NB4 (cell line): ENCODE measurements around the gene CACNA2D2.

Experiments used
- DNase-seq: peaks from one replicate; pipeline ENCODE4 v3.0.0; 2010; ENCODE audit warnings: low read depth
- H3K4me3 ChIP-seq: one replicate; pipeline ENCODE4 v1.5.1; 2011; ENCODE audit warnings: mild to moderate bottlenecking, low read depth, low read length, moderate library complexity
- CTCF ChIP-seq: IDR thresholded peaks from one replicate; pipeline ENCODE4 v1.5.1; 2012; ENCODE audit warnings: low read depth, low read length
- MAX ChIP-seq: IDR thresholded peaks from 2 replicates; pipeline ENCODE4 v1.6.1; 2011; ENCODE audit warnings: low read depth, low read length
- MYC ChIP-seq: IDR thresholded peaks from 2 replicates; pipeline ENCODE4 v1.6.1; 2011; ENCODE audit warnings: low read depth, low read length
- POLR2A ChIP-seq: IDR thresholded peaks from 2 replicates; pipeline ENCODE4 v1.6.1; 2011; ENCODE audit warnings: mild to moderate bottlenecking; ENCODE audit not compliant: insufficient read length; ENCODE audit errors: extremely low read depth

CACNA2D2 gene

GRCh38 chr3:50521572-50521971, 18.1 kb upstream of the CACNA2D2 start:
- TF ChIP-seq POLR2A (no peak), CTCF (no peak), MAX (no peak), MYC (no peak)
- H3K4me3 ChIP-seq: no peak overlapping the region
- DNase-seq: no peak

- no peak overlapping the region for H3K4me3 ChIP-seq
- peak; percentile 16 for DNase-seq
- TF ChIP-seq POLR2A (no peak), CTCF (no peak), MYC (no peak), MAX (no peak)
Observed at GRCh38 chr3:50520849-50521248, 17.4 kb upstream of the CACNA2D2 start.

GRCh38 chr3:50519471-50520089, 16.1 kb upstream of the CACNA2D2 start:
- TF ChIP-seq CTCF (peak; percentile 97), MAX (peak; percentile 34; the same call in 1 of the 2 replicates), MYC (no peak), POLR2A (no peak)
- DNase-seq: peak; percentile 64
- H3K4me3 ChIP-seq: no peak overlapping the region

- DNase-seq: no peak
- H3K4me3 ChIP-seq: no peak overlapping the region
- no peak for TF ChIP-seq POLR2A
- no peak for TF ChIP-seq MAX
- TF ChIP-seq CTCF: no peak
- TF ChIP-seq MYC: no peak
Observed at GRCh38 chr3:50518436-50518835, 15.0 kb upstream of the CACNA2D2 start.

GRCh38 chr3:50517721-50518206, 14.3 kb upstream of the CACNA2D2 start:
- TF ChIP-seq POLR2A: no peak
- TF ChIP-seq MYC: no peak
- TF ChIP-seq MAX: no peak
- no peak for TF ChIP-seq CTCF
- no peak overlapping the region for H3K4me3 ChIP-seq
- DNase-seq: no peak
